WTC11 (cell line): Measurements from ENCODE around the gene ESR2. TPM values are rescaled to one million over a fixed set of nuclear protein-coding genes. Genes with fewer than 3 reads are reported as not detected.

Experiments
- ATAC-seq: fragments of 200-7000 bp; cut with Tn5 transposase; 2 replicates; pipeline ENCODE4 v1.10.0; 2021; ENCODE audit warnings: mild to moderate bottlenecking, moderate library complexity
- CTCF ChIA-PET: fragments of 300-600 bp; sonication (Branson Sonifier 250); formaldehyde crosslinking; loops from one replicate; lab custom pipeline; 2021; ENCODE audit warnings: antibody characterized with exemption; lab: Charles Lee
- POLR2A ChIA-PET: fragments of 350-600 bp; sonication (Branson Sonifier 250); formaldehyde crosslinking; loops from one replicate; lab custom pipeline; 2021; ENCODE audit warnings: antibody characterized with exemption; lab: Charles Lee
- DNase-seq: peaks from one replicate; pipeline ENCODE4 v3.0.0; 2021; ENCODE audit warnings: low spot score
- H3K27ac Mint-ChIP-seq: 2 replicates; pipeline ENCODE4 v1.8.0; 2021; ENCODE audit warnings: mixed read lengths
- H3K27me3 Mint-ChIP-seq: 2 replicates; pipeline ENCODE4 v1.8.0; 2021; ENCODE audit warnings: low read depth, mild to moderate bottlenecking, moderate library complexity, mixed read lengths
- H3K36me3 Mint-ChIP-seq: 2 replicates; pipeline ENCODE4 v1.8.0; 2021; ENCODE audit warnings: mixed read lengths
- H3K4me1 Mint-ChIP-seq: 2 replicates; pipeline ENCODE4 v1.8.0; 2022; ENCODE audit warnings: mixed read lengths
- H3K4me3 Mint-ChIP-seq: 2 replicates; pipeline ENCODE4 v1.8.0; 2021; ENCODE audit warnings: mild to moderate bottlenecking, moderate library complexity, mixed read lengths
- H3K9me3 Mint-ChIP-seq: 2 replicates; pipeline ENCODE4 v1.8.0; 2021; ENCODE audit warnings: mixed read lengths
- AR ChIP-seq: fragments of 250-450 bp; sonication (Bioruptor Pico); IDR thresholded peaks from 2 replicates; pipeline ENCODE4 v1.9.0; 2021; ENCODE audit warnings: mild to moderate bottlenecking
- CDX4 ChIP-seq: fragments of 250-450 bp; sonication (Bioruptor Pico); IDR thresholded peaks from 2 replicates; pipeline ENCODE4 v1.9.0; 2021; ENCODE audit warnings: moderate library complexity, mild to moderate bottlenecking, inconsistent platforms, borderline replicate concordance
- CTCF ChIP-seq: fragments of 200-600 bp; IDR thresholded peaks from 2 replicates; pipeline ENCODE4 v1.8.0; 2022; ENCODE audit warnings: antibody characterized with exemption
- EMX1 ChIP-seq: fragments of 250-450 bp; sonication (Bioruptor Pico); IDR thresholded peaks from 2 replicates; pipeline ENCODE4 v1.8.0; 2021; ENCODE audit warnings: mild to moderate bottlenecking
- FOXJ3 ChIP-seq: sonication (generic); formaldehyde crosslinking; IDR thresholded peaks from 2 replicates; pipeline ENCODE4 v1.9.0; 2021; ENCODE audit warnings: missing genetic modification reagents, mild to moderate bottlenecking, borderline replicate concordance
- FOXP4 ChIP-seq: sonication (generic); formaldehyde crosslinking; IDR thresholded peaks from 2 replicates; pipeline ENCODE4 v1.8.0; 2022; ENCODE audit warnings: mild to moderate bottlenecking, missing genetic modification reagents
- HMGXB4 ChIP-seq: sonication (generic); formaldehyde crosslinking; IDR thresholded peaks from 2 replicates; pipeline ENCODE4 v1.8.1; 2023; ENCODE audit warnings: mild to moderate bottlenecking, moderate library complexity, missing genetic modification reagents
- NFYB ChIP-seq: sonication (generic); formaldehyde crosslinking; conservative IDR thresholded peaks from 2 replicates; pipeline ENCODE4 v1.8.0; 2022; ENCODE audit warnings: low read depth, missing genetic modification reagents
- NR3C1 ChIP-seq: sonication (generic); formaldehyde crosslinking; conservative IDR thresholded peaks from 2 replicates; pipeline ENCODE4 v1.8.1; 2023; ENCODE audit warnings: low read depth, mild to moderate bottlenecking, missing genetic modification reagents
- SMAD3 ChIP-seq: sonication (generic); formaldehyde crosslinking; IDR thresholded peaks from 2 replicates; pipeline ENCODE4 v1.8.0; 2022; ENCODE audit warnings: missing genetic modification reagents, mild to moderate bottlenecking, borderline replicate concordance
- USF2 ChIP-seq: sonication (generic); formaldehyde crosslinking; IDR thresholded peaks from 2 replicates; pipeline ENCODE4 v1.8.1; 2023; ENCODE audit warnings: mild to moderate bottlenecking, missing genetic modification reagents, moderate library complexity
- ZBTB43 ChIP-seq: sonication (generic); formaldehyde crosslinking; IDR thresholded peaks from 2 replicates; pipeline ENCODE4 v1.8.1; 2023; ENCODE audit warnings: mild to moderate bottlenecking, missing genetic modification reagents
- ZMAT4 ChIP-seq: fragments of 250-450 bp; sonication (Bioruptor Pico); IDR thresholded peaks from 2 replicates; pipeline ENCODE4 v1.9.0; 2021; ENCODE audit warnings: mild to moderate bottlenecking
- ZNF138 ChIP-seq: sonication (generic); formaldehyde crosslinking; conservative IDR thresholded peaks from 2 replicates; pipeline ENCODE4 v1.8.1; 2022; ENCODE audit warnings: mild to moderate bottlenecking, moderate library complexity, missing genetic modification reagents
- ZNF281 ChIP-seq: sonication (generic); formaldehyde crosslinking; IDR thresholded peaks from 2 replicates; pipeline ENCODE4 v1.8.0; 2023; ENCODE audit warnings: mild to moderate bottlenecking, missing genetic modification reagents
- ZNF416 ChIP-seq: fragments of 250-450 bp; sonication (Bioruptor Pico); IDR thresholded peaks from 2 replicates; pipeline ENCODE4 v1.9.0; 2021; ENCODE audit warnings: mild to moderate bottlenecking, inconsistent platforms
- ZNF532 ChIP-seq: fragments of 250-450 bp; sonication (Bioruptor Pico); IDR thresholded peaks from 2 replicates; pipeline ENCODE4 v1.9.0; 2021; ENCODE audit warnings: mild to moderate bottlenecking, borderline replicate concordance
- total RNA-seq: library from RNA; stranded (reverse); gene quantifications from 3 replicates; pipeline ENCODE4 v1.2.3, GENCODE V29; 2021

ESR2 gene
- total RNA-seq, 1 experiment from 2014 or later = 0.50 TPM

- H3K27ac Mint-ChIP-seq = no peak overlapping the region; the same call in 1 of the 2 replicates
- POLR2A ChIA-PET = no interaction called here
- no peak for TF ChIP-seq CDX4
- TF ChIP-seq AR = no peak
- TF ChIP-seq CTCF = no peak
- no peak for TF ChIP-seq ZNF281
- no peak for TF ChIP-seq FOXP4 (CRISPR knock-in tag)
- no peak for TF ChIP-seq ZNF532 (CRISPR knock-in tag)
- TF ChIP-seq NR3C1 = no peak
- no peak for TF ChIP-seq ZMAT4 (CRISPR knock-in tag)
- no peak for TF ChIP-seq EMX1 (CRISPR knock-in tag)
- TF ChIP-seq NFYB (CRISPR knock-in tag) = no peak
- no peak for TF ChIP-seq ZNF138 (CRISPR knock-in tag)
- TF ChIP-seq FOXJ3 (CRISPR knock-in tag) = no peak
- TF ChIP-seq ZNF416 = no peak
- TF ChIP-seq USF2 = no peak
- TF ChIP-seq ZBTB43 (CRISPR knock-in tag) = no peak
- TF ChIP-seq HMGXB4 (CRISPR knock-in tag) = no peak
- no peak for TF ChIP-seq SMAD3 (CRISPR knock-in tag)
- ATAC-seq = no peak
- H3K4me3 Mint-ChIP-seq = no peak overlapping the region
- no peaks in the 10 kb centered on the region for H3K27me3 Mint-ChIP-seq
- no peak for DNase-seq
- no peaks in the 10 kb centered on the region for H3K9me3 Mint-ChIP-seq
- H3K36me3 Mint-ChIP-seq = peaks cover 82% of the 10 kb centered on the region
- no peaks in the 10 kb centered on the region for H3K4me1 Mint-ChIP-seq
- CTCF ChIA-PET = interaction anchor here (1.2 kb wide), 1 partner anchor 78 kb away, joined by 4 read pairs; no protein-coding TSS in a partner anchor
Observed at GRCh38 chr14:64215978-64216377, 78.2 kb downstream of the ESR2 start.
